ENCODE data around the gene DSE. TPM values are rescaled to one million over a fixed set of nuclear protein-coding genes. Genes with fewer than 3 reads are reported as not detected.

Gene DSE
- total RNA-seq, 1 donor from 2014 or later, result 3.1 TPM

- H3K9me3 Mint-ChIP-seq, result no peaks in the 10 kb centered on the region
- no peak overlapping the region for H3K4me3 Mint-ChIP-seq
- peaks cover 29% of the 10 kb centered on the region for H3K27me3 Mint-ChIP-seq (ENCODE audit: insufficient read depth)
- peaks cover 23% of the 10 kb centered on the region for H3K4me1 Mint-ChIP-seq (ENCODE audit: low read depth)
- no peak for DNase-seq (ENCODE audit: low spot score)
- no peak overlapping the region for H3K27ac Mint-ChIP-seq
- peaks cover 2% of the 10 kb centered on the region for H3K36me3 Mint-ChIP-seq (ENCODE audit: low read depth)
- intact Hi-C loops (cut with micrococcal nuclease), result no loop called here
Measured at GRCh38 chr6:116366740-116367275, 3.9 kb upstream of the DSE start.

DNA sequence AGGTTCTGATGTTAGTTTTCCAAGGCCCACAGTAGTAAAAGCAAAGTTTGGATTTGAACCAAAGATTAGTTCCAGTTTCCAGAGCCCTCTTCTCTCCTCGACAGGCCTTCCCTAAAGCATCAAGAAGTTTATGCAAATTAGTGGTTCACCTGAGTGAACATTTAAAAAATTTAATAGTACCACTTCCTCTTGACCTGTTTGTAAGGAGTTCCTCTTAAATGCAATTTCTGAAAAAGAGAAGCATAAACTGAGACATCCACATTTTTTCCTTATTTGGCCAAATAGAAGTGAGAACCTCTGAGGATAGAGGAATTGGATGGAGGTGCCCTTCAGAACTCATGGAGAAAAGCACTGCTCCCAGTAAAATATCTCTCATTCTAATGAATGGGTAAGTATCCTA, 1.2 kb upstream of the DSE start:
- Mint-ChIP-seq H3K27me3 (ENCODE audit: insufficient read depth) (peaks cover 51% of the 10 kb centered on the region), H3K4me1 (ENCODE audit: low read depth) (peaks cover 24% of the 10 kb centered on the region), H3K27ac (no peak overlapping the region), H3K36me3 (ENCODE audit: low read depth) (peaks cover 2% of the 10 kb centered on the region), H3K9me3 (no peaks in the 10 kb centered on the region), H3K4me3 (peak overlapping the region; percentile 78)
- intact Hi-C loops (cut with micrococcal nuclease), result no loop called here
- DNase-seq (ENCODE audit: low spot score), result no peak

- H3K4me1 Mint-ChIP-seq (ENCODE audit: low read depth), result peaks cover 24% of the 10 kb centered on the region
- H3K27me3 Mint-ChIP-seq (ENCODE audit: insufficient read depth), result peaks cover 55% of the 10 kb centered on the region
- peaks cover 2% of the 10 kb centered on the region for H3K36me3 Mint-ChIP-seq (ENCODE audit: low read depth)
- H3K27ac Mint-ChIP-seq, result peak overlapping the region; percentile 42
- H3K9me3 Mint-ChIP-seq, result no peaks in the 10 kb centered on the region
- intact Hi-C loops (cut with micrococcal nuclease), result loop anchor here (2.0 to 10.0 kb wide), 5 partner anchors 83 to 315 kb away; partner anchors contain the start of genes CALHM6 and KPNA5
- peak overlapping the region; percentile 78 for H3K4me3 Mint-ChIP-seq
- DNase-seq (ENCODE audit: low spot score), result no peak
Measured at GRCh38 chr6:116369964-116370759, 585 bp upstream of the DSE start.

DNA sequence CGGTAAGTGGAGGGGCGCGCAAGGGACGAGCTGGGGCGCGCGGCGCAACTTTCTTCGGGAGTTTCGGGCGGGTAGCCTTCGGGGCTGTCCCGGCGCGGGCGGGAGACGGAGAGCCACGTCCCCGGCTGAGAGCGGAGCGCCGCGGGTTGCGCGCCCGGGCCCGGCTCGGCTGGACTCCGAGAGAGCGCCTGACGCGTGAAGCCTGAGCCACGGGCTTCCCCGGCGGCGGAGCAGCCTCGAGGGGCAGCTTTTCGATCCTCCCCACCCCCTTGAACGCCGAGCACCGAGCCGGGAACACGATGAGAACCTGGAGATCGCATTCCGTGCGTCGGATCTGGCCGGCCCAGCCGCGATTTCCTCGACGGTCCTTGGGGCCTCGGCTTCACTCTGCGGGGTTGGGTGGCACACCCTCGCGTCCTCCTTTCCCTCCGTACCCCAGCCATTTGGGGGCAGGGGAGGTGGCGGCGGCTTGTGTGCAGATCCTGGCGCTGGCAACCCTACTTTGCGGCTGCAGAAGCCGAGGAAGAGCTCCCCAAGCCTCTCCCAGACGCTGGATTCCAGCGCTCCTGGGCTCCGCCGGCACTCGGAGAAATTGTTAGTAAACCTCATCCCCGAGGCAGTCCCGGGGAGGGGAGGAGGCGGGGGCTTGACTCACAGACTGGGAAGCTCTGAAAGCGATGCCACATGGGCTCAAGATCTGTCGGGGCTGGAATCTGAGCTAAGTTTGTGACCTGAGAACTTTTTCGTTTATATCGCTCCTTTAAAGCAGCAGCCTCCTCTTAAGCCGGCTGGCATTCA, 572 bp downstream of the DSE start:
- Mint-ChIP-seq H3K27me3 (ENCODE audit: insufficient read depth) (peaks cover 60% of the 10 kb centered on the region), H3K4me1 (ENCODE audit: low read depth) (peaks cover 24% of the 10 kb centered on the region), H3K4me3 (peak overlapping the region; percentile 74), H3K36me3 (ENCODE audit: low read depth) (peaks cover 2% of the 10 kb centered on the region), H3K9me3 (no peaks in the 10 kb centered on the region), H3K27ac (no peak overlapping the region)
- DNase-seq (ENCODE audit: low spot score), result no peak
- intact Hi-C loops (cut with micrococcal nuclease), result loop anchor here (2.0 to 10.0 kb wide), 5 partner anchors 84 to 313 kb away; partner anchors contain the start of genes CALHM6 and KPNA5

DNA sequence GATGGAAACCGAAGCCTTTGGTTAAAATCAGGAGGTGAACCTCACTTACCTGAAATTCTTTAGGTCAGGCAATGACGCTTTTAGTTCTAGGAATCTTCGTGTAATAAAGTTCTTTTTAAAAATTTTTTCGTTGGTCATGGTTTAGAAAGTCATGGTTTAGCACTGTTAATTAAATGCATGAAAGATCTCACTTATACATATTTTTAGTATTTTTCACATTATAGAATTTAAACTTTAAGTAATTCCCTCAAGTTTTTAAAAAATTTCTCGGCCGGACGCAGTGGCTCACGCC, 1.1 kb downstream of the DSE start:
- no peak for DNase-seq (ENCODE audit: low spot score)
- H3K27ac Mint-ChIP-seq, result no peak overlapping the region
- H3K4me1 Mint-ChIP-seq (ENCODE audit: low read depth), result peaks cover 24% of the 10 kb centered on the region
- intact Hi-C loops (cut with micrococcal nuclease), result loop anchor here (2.0 to 10.0 kb wide), 6 partner anchors 15 to 313 kb away; partner anchors contain the start of genes CALHM6 and KPNA5
- H3K27me3 Mint-ChIP-seq (ENCODE audit: insufficient read depth), result peaks cover 65% of the 10 kb centered on the region
- peak overlapping the region; percentile 74 for H3K4me3 Mint-ChIP-seq
- no peaks in the 10 kb centered on the region for H3K9me3 Mint-ChIP-seq
- H3K36me3 Mint-ChIP-seq (ENCODE audit: low read depth), result peaks cover 2% of the 10 kb centered on the region

DNA sequence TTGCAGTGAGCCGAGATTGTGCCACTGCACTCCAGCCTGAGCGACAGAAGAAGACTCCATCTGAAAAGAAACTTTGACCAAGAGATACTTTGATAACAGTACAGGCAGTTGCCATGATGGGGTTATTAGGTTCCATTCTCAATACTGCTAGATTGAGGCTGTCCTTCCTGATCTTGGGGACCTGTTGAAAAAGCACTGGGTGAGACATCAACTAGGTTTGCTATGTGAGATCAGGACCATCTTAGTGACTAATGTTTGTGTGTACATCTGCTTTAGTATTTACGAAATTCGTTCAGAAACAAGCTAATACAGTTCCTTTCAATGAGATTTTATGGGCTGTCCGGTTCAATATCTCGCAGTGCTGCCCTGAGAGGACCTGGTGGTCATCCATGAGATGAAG, 2.6 kb downstream of the DSE start:
- Mint-ChIP-seq H3K36me3 (ENCODE audit: low read depth) (peaks cover 2% of the 10 kb centered on the region), H3K9me3 (no peaks in the 10 kb centered on the region), H3K27me3 (ENCODE audit: insufficient read depth) (peaks cover 67% of the 10 kb centered on the region), H3K4me3 (no peak overlapping the region), H3K4me1 (ENCODE audit: low read depth) (peaks cover 14% of the 10 kb centered on the region), H3K27ac (no peak overlapping the region)
- DNase-seq (ENCODE audit: low spot score), result no peak
- intact Hi-C loops (cut with micrococcal nuclease), result loop anchor here (2.0 to 10.0 kb wide), 4 partner anchors 14 to 312 kb away; partner anchors contain the start of genes CALHM6 and KPNA5

GRCh38 chr6:116373940-116374339, 3.2 kb downstream of the DSE start:
- Mint-ChIP-seq H3K27ac (no peak overlapping the region), H3K36me3 (ENCODE audit: low read depth) (peaks cover 2% of the 10 kb centered on the region), H3K9me3 (no peaks in the 10 kb centered on the region), H3K4me3 (no peak overlapping the region), H3K4me1 (ENCODE audit: low read depth) (peaks cover 14% of the 10 kb centered on the region), H3K27me3 (ENCODE audit: insufficient read depth) (peaks cover 67% of the 10 kb centered on the region)
- DNase-seq (ENCODE audit: low spot score), result no peak
- intact Hi-C loops (cut with micrococcal nuclease), result loop anchor here (2.0 to 10.0 kb wide), 4 partner anchors 13 to 311 kb away; partner anchors contain the start of genes CALHM6 and KPNA5

GRCh38 chr6:116374586-116374985, 3.8 kb downstream of the DSE start:
- intact Hi-C loops (cut with micrococcal nuclease), result loop anchor here (5.0 to 10.0 kb wide), 3 partner anchors 87 to 310 kb away; partner anchors contain the start of genes CALHM6 and KPNA5
- Mint-ChIP-seq H3K36me3 (ENCODE audit: low read depth) (peaks cover 2% of the 10 kb centered on the region), H3K9me3 (no peaks in the 10 kb centered on the region), H3K4me1 (ENCODE audit: low read depth) (peaks cover 13% of the 10 kb centered on the region), H3K4me3 (no peak overlapping the region), H3K27ac (no peak overlapping the region), H3K27me3 (ENCODE audit: insufficient read depth) (peaks cover 66% of the 10 kb centered on the region)
- no peak for DNase-seq (ENCODE audit: low spot score)

DNA sequence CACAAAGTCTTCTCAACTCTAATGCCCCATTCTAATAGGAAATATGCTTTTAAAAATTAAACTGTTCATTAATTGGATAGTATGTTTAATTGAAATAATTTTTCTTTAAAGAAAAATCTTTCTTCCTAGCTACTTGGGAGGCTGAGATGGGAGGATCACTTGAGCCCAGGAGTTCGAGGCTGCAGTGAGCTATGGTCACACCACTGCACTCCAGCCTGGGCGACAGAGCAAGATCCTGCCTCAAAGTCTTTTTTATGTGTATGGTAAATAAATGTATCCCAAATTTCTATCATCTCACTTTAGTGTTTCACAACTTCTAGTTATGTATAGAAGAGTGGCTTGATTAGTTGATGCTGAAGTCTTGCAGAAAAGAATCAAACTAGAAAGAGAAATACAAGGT, 4.5 kb downstream of the DSE start:
- intact Hi-C loops (cut with micrococcal nuclease), result loop anchor here (10.0 kb wide), 1 partner anchor 310 kb away; the partner anchor contains the start of gene KPNA5

DNA sequence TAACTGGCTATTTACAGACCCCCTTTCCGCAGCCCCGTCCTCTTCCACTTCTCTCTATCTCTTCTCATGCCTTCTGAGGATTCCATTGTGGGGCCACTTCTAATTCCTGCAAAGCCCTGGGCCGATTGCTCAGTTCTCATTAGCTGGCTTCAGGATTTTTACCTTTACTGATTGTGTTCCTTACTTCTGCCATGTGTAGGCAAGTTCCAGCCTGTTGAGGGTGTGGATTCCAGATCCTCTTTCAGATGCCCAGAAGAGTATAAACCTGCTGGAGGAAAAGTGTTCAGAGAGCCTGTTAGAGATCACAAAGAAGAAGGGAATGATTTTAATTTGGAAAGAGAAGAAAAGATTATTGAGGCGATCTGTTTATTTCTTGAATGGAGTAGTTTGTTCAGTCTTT, 5.4 kb downstream of the DSE start:
- Mint-ChIP-seq H3K4me3 (no peak overlapping the region), H3K27ac (no peak overlapping the region), H3K4me1 (ENCODE audit: low read depth) (peaks cover 5% of the 10 kb centered on the region), H3K36me3 (ENCODE audit: low read depth) (peaks cover 2% of the 10 kb centered on the region), H3K27me3 (ENCODE audit: insufficient read depth) (peaks cover 70% of the 10 kb centered on the region), H3K9me3 (no peaks in the 10 kb centered on the region)
- intact Hi-C loops (cut with micrococcal nuclease), result loop anchor here (10.0 kb wide), 1 partner anchor 309 kb away; the partner anchor contains the start of gene KPNA5
- no peak for DNase-seq (ENCODE audit: low spot score)

More for the DNA sequence above, 4.5 kb downstream of the DSE start:
- DNase-seq (ENCODE audit: low spot score), result no peak
- Mint-ChIP-seq H3K36me3 (ENCODE audit: low read depth) (peaks cover 2% of the 10 kb centered on the region), H3K27ac (no peak overlapping the region), H3K4me3 (no peak overlapping the region), H3K27me3 (ENCODE audit: insufficient read depth) (peaks cover 69% of the 10 kb centered on the region), H3K4me1 (ENCODE audit: low read depth) (peaks cover 6% of the 10 kb centered on the region), H3K9me3 (no peaks in the 10 kb centered on the region)

GRCh38 chr6:116379764-116380163, 9.0 kb downstream of the DSE start:
- no peak overlapping the region for H3K27ac Mint-ChIP-seq
- H3K4me1 Mint-ChIP-seq (ENCODE audit: low read depth), result no peaks in the 10 kb centered on the region
- peaks cover 47% of the 10 kb centered on the region for H3K27me3 Mint-ChIP-seq (ENCODE audit: insufficient read depth)
- no peaks in the 10 kb centered on the region for H3K9me3 Mint-ChIP-seq
- H3K4me3 Mint-ChIP-seq, result no peak overlapping the region
- H3K36me3 Mint-ChIP-seq (ENCODE audit: low read depth), result peaks cover 2% of the 10 kb centered on the region
- intact Hi-C loops (cut with micrococcal nuclease), result loop anchor here (10.0 kb wide), 1 partner anchor 305 kb away; the partner anchor contains the start of gene KPNA5
- DNase-seq (ENCODE audit: low spot score), result no peak

DNA sequence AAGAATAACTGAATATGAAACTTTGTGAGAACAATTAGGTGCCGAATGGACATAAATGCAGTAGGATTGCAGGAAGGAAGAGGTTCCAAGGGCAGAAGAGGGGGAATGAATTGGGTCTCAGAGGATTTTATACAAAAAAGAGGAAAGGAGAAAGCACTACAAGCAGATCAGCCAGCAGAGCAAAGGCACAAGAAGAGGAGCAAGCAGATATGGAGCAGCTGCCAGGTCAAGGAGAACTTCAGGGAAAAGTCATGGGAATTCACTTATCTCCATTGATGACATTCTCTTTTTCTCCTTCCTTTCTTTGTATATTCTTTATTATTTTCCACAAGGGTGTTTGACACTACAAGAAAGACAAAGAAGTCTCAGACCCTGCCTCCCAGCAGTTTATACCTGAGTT, 9.6 kb downstream of the DSE start:
- no peak for DNase-seq (ENCODE audit: low spot score)
- H3K4me1 Mint-ChIP-seq (ENCODE audit: low read depth), result no peaks in the 10 kb centered on the region
- H3K36me3 Mint-ChIP-seq (ENCODE audit: low read depth), result peaks cover 2% of the 10 kb centered on the region
- H3K27ac Mint-ChIP-seq, result no peak overlapping the region
- no peaks in the 10 kb centered on the region for H3K9me3 Mint-ChIP-seq
- no peak overlapping the region for H3K4me3 Mint-ChIP-seq
- peaks cover 49% of the 10 kb centered on the region for H3K27me3 Mint-ChIP-seq (ENCODE audit: insufficient read depth)
- intact Hi-C loops (cut with micrococcal nuclease), result no loop called here

Data from activated T-helper 1 cell treated with anti-CD3 and anti-CD28 coated beads, Interleukin-12 subunit alpha, Interleukin-12 subunit beta, Interleukin-2, Interleukin-4 antibody, amounts not matched to agents 30 ng/mL and 10 ng/mL and 1 ng/mL, durations not matched to agents 14 hours and 24 hours and 36 hours (primary cell).